CD4-positive, alpha-beta T cell treated with Interleukin-4 for 4 hours (primary cell): Measurements from ENCODE around the gene ERFL.
A peak's percentile ranks its signal among the peaks of the same experiment; 100 is the strongest.
"Not testable (repeated sequence)": the region's sequence is repeated elsewhere in the genome, so short reads cannot be mapped to it uniquely, and the experiment has no call there.

Experiments
- DNase-seq: peaks from one replicate; pipeline ENCODE4 v3.0.0-alpha.2; 2020

ERFL gene

GRCh38 chr19:41941410-41942202, 13.4 kb upstream of the ERFL start:
- DNase-seq, result no peak

GRCh38 chr19:41940731-41941409, 12.6 kb upstream of the ERFL start:
- DNase-seq, result no peak

GRCh38 chr19:41939861-41940730, 11.8 kb upstream of the ERFL start:
- DNase-seq, result peak; percentile 27

GRCh38 chr19:41939209-41939608, 11.0 kb upstream of the ERFL start:
- not testable (repeated sequence) for DNase-seq

- no peak for DNase-seq
Observed at GRCh38 chr19:41937525-41938468, 9.5 kb upstream of the ERFL start.

- no peak for DNase-seq
Observed at GRCh38 chr19:41936961-41937360, 8.7 kb upstream of the ERFL start.

- peak; percentile 87 for DNase-seq
Observed at GRCh38 chr19:41936416-41936850, 8.2 kb upstream of the ERFL start.

GRCh38 chr19:41935760-41936415, 7.6 kb upstream of the ERFL start:
- DNase-seq, result no peak

- peak; percentile 77 for DNase-seq
Observed at GRCh38 chr19:41934849-41935374, 6.7 kb upstream of the ERFL start.

GRCh38 chr19:41933693-41934426, 5.6 kb upstream of the ERFL start:
- DNase-seq, result no peak

GRCh38 chr19:41932720-41933332, 4.6 kb upstream of the ERFL start:
- DNase-seq, result no peak

GRCh38 chr19:41932259-41932719, 4.0 kb upstream of the ERFL start:
- no peak for DNase-seq

- no peak for DNase-seq
Observed at GRCh38 chr19:41930926-41931592, 2.8 kb upstream of the ERFL start.

GRCh38 chr19:41930322-41930722, 2.1 kb upstream of the ERFL start:
- no peak for DNase-seq

GRCh38 chr19:41929536-41930071, 1.4 kb upstream of the ERFL start:
- no peak for DNase-seq

GRCh38 chr19:41928754-41929535, 696 bp upstream of the ERFL start:
- peak; percentile 48 for DNase-seq

GRCh38 chr19:41927497-41928192, 604 bp downstream of the ERFL start:
- no peak for DNase-seq
